ENCODE measurements around the gene PVALEF. TPM values are rescaled to one million over a fixed set of nuclear protein-coding genes. Genes with fewer than 3 reads are reported as not detected.

The PVALEF gene
- total and polyA plus RNA-seq, 2 of the 13 experiments (the other 11 are each of a cell fraction or from before 2014, with no cell fraction given) = 0.18 TPM

GRCh38 chr17:81132770-81133723 is 32.3 kb upstream of the PVALEF start (continued):
- TF ChIP-seq FOXP4 (CRISPR knock-in tag; IDR thresholded peaks at IDR 0.05) (0 out of 2 replicates have a peak, but pooled peaks have one; percentile 42), TFDP2 (CRISPR knock-in tag; IDR thresholded peaks at IDR 0.05) (no peak), ZNF512B (CRISPR knock-in tag; IDR thresholded peaks at IDR 0.05; ENCODE audit: borderline replicate concordance) (no peak)
